Endothelial cell of umbilical vein (primary cell): ENCODE data around the gene SAXO1. TPM values are rescaled to one million over a fixed set of nuclear protein-coding genes. Genes with fewer than 3 reads are reported as not detected.
A peak's percentile ranks its signal among the peaks of the same experiment; 100 is the strongest.

Experiments used
- BruUV-seq: library from RNA; stranded (reverse); fragments of 400-500 nt; replicated peaks from 2 replicates; lab custom pipeline; 2021; lab: Mats Ljungman, UMichigan
- CTCF ChIA-PET: fragments of 300-600, 350-600 bp; sonication (Branson Sonifier 250); formaldehyde crosslinking; loops from one replicate; lab custom pipeline; 2021; ENCODE audit warnings: antibody characterized with exemption, inconsistent platforms; lab: Charles Lee
- POLR2A ChIA-PET: fragments of 300-600, 350-600 bp; sonication (Branson Sonifier 250); formaldehyde crosslinking; loops from one replicate; lab custom pipeline; 2021; ENCODE audit warnings: antibody characterized with exemption, inconsistent platforms; lab: Charles Lee
- DNase-seq: peaks from one replicate; pipeline ENCODE4 v3.0.0-alpha.2; 2011; ENCODE audit warnings: low read depth, low spot score
- FAIRE-seq: peaks from 2 replicates; lab custom pipeline; 2011; peaks lifted over from hg19 to GRCh38; lab: Jason Lieb, UNC
- H2AFZ ChIP-seq: 2 replicates; pipeline ENCODE4 v1.6.0; 2012; ENCODE audit warnings: low read depth, low read length, control low read depth, inconsistent platforms
- H3K27ac ChIP-seq: 2 replicates; pipeline ENCODE4 v1.5.1; 2011; ENCODE audit warnings: low read depth, mild to moderate bottlenecking, control low read depth, low read length, moderate library complexity; ENCODE audit not compliant: insufficient read depth
- H3K27me3 ChIP-seq, 2 experiments: 2 replicates each; pipeline versions ENCODE4 v1.6.0 to v1.6.1; 2011; ENCODE audit warnings: low read length in 2 of 2, mixed read lengths in 1 of 2; ENCODE audit not compliant: control insufficient read depth in 2 of 2, insufficient read depth in 2 of 2
- H3K36me3 ChIP-seq, 2 experiments: 2 replicates in 1 of 2; 3 replicates in 1 of 2; pipeline ENCODE4 v1.5.1; 2011; ENCODE audit warnings: low read length in 2 of 2, mild to moderate bottlenecking in 1 of 2, moderate library complexity in 1 of 2; ENCODE audit not compliant: control insufficient read depth in 2 of 2, insufficient read depth in 2 of 2; ENCODE audit errors: extremely low read depth in 1 of 2
- H3K4me1 ChIP-seq: 3 replicates; pipeline ENCODE4 v1.5.1; 2011; ENCODE audit warnings: mild to moderate bottlenecking, low read length; ENCODE audit not compliant: control insufficient read depth, insufficient read depth; ENCODE audit errors: extremely low read depth
- H3K4me2 ChIP-seq: 2 replicates; pipeline ENCODE4 v1.6.1; 2011; ENCODE audit warnings: low read length, control low read depth, mixed read lengths; ENCODE audit not compliant: insufficient read depth
- H3K4me3 ChIP-seq, 3 experiments: fragments of 200-600 bp in 1 of 3; sonication (generic), shearing (Covaris generic) in 1 of 3; replicated peaks in 1 of 3; 2 replicates each; pipeline ENCODE4 v1.5.1; 2011 to 2016; ENCODE audit warnings: control low read depth in 3 of 3, low read length in 3 of 3, mild to moderate bottlenecking in 2 of 3, inconsistent platforms in 1 of 3, low read depth in 1 of 3, moderate library complexity in 1 of 3; ENCODE audit not compliant: insufficient read depth in 1 of 3
- H3K79me2 ChIP-seq: 2 replicates; pipeline ENCODE4 v1.6.0; 2012; ENCODE audit warnings: low read length, inconsistent platforms; ENCODE audit not compliant: control insufficient read depth, insufficient read depth
- H3K9ac ChIP-seq: replicated peaks from 2 replicates; pipeline ENCODE3; 2011; ENCODE audit warnings: low read length, control low read depth; ENCODE audit not compliant: insufficient read depth; ENCODE audit errors: extremely low read depth
- H3K9me1 ChIP-seq: replicated peaks from 3 replicates; pipeline ENCODE4 v1.6.0; 2011; ENCODE audit warnings: mild to moderate bottlenecking, low read length; ENCODE audit not compliant: control insufficient read depth, insufficient read depth; ENCODE audit errors: extremely low read depth
- H3K9me3 ChIP-seq: replicated peaks from 2 replicates; pipeline ENCODE4 v1.5.1; 2012; ENCODE audit warnings: low read length, inconsistent platforms; ENCODE audit not compliant: control insufficient read depth, insufficient read depth
- H4K20me1 ChIP-seq: replicated peaks from 2 replicates; pipeline ENCODE3; 2011; ENCODE audit warnings: mild to moderate bottlenecking, low read length; ENCODE audit not compliant: control insufficient read depth, insufficient read depth; ENCODE audit errors: extremely low read depth
- EZH2 ChIP-seq: IDR thresholded peaks from 2 replicates; pipeline ENCODE4 v1.6.1; 2012; ENCODE audit warnings: borderline replicate concordance, low read depth, mild to moderate bottlenecking, moderate library complexity, low read length, inconsistent platforms; ENCODE audit not compliant: severe bottlenecking
- FOS ChIP-seq: IDR thresholded peaks from 2 replicates; pipeline ENCODE4 v1.6.1; 2011; ENCODE audit warnings: mild to moderate bottlenecking, low read length, moderate library complexity, borderline replicate concordance; ENCODE audit not compliant: insufficient read depth
- GATA2 ChIP-seq: IDR thresholded peaks from 2 replicates; pipeline ENCODE4 v1.7.0; 2011; ENCODE audit warnings: low read depth, mild to moderate bottlenecking, moderate library complexity, mixed read lengths, low read length; ENCODE audit not compliant: insufficient read length, insufficient read depth
- JUN ChIP-seq: IDR thresholded peaks from 2 replicates; pipeline ENCODE4 v1.6.1; 2011; ENCODE audit warnings: borderline replicate concordance, low read depth; ENCODE audit not compliant: insufficient read length, insufficient read depth
- MAX ChIP-seq: IDR thresholded peaks from 2 replicates; pipeline ENCODE4 v1.6.1; 2011; ENCODE audit not compliant: insufficient read depth, insufficient read length
- MYC ChIP-seq: IDR thresholded peaks from one replicate; pipeline ENCODE4 v1.6.1; 2011; ENCODE audit warnings: mild to moderate bottlenecking, low read depth, low read length
- POLR2A ChIP-seq: IDR thresholded peaks from 2 replicates; pipeline ENCODE4 v1.6.1; 2012; ENCODE audit warnings: low read depth, mild to moderate bottlenecking, control low read depth, low read length
- POLR2AphosphoS5 ChIP-seq: IDR thresholded peaks from 2 replicates; pipeline ENCODE4 v1.6.1; 2012; ENCODE audit warnings: low read depth, mild to moderate bottlenecking, control low read depth, low read length, moderate library complexity; ENCODE audit not compliant: insufficient read depth
- dilution Hi-C: fragments of 300-500 bp; cut with MboI; formaldehyde crosslinking; loops from one replicate; pipeline ENCODE4 v1.15.0; 2019; ENCODE audit warnings: low sequenced_read_pairs; ENCODE audit not compliant: extremely low pct_ligation_motif_present
- intact Hi-C: fragments of 100-400 bp; cut with micrococcal nuclease; formaldehyde crosslinking; loops from one replicate; pipeline ENCODE4 v1.10.0; 2022
- polyA plus RNA-seq, 4 experiments: library from polyadenylated mRNA; depleted of rRNA in 3 of 4; stranded (reverse) in 3 of 4; unstranded in 1 of 4; fragments of >200 nt; gene quantifications; 2 replicates each; pipeline versions ENCODE4 v1.2.1 to v1.2.3, GENCODE V29; 2011 to 2012; ENCODE audit warnings: missing spikeins in 1 of 4
- total RNA-seq: library from RNA; stranded (reverse); gene quantifications from 2 replicates; pipeline ENCODE4 v1.2.3, GENCODE V29; 2021
- TF ChIP-seq, protein P1 (sequence below), 2 donors: IDR thresholded peaks; 1 replicate in 1 of 2; 2 replicates in 1 of 2; pipeline ENCODE4 v1.5.1; 2011; ENCODE audit warnings: low read length in 2 of 2, mild to moderate bottlenecking in 2 of 2, moderate library complexity in 2 of 2, control low read depth in 1 of 2, inconsistent platforms in 1 of 2, low read depth in 1 of 2; ENCODE audit not compliant: insufficient read depth in 1 of 2; ENCODE audit errors: extremely low read depth in 1 of 2

The SAXO1 gene
- total and polyA plus RNA-seq, 2 donors (not counting 3 experiments of a cell fraction or from before 2014, with no cell fraction given) = not detected

- H3K4me3 ChIP-seq = no peak overlapping the region
- no peaks in the 10 kb centered on the region for H3K4me1 ChIP-seq
- no TSS peak for BruUV-seq
- DNase-seq (no peak), FAIRE-seq (peak; percentile 37)
- no peaks in the 10 kb centered on the region for H3K9me1 ChIP-seq
- H3K9ac ChIP-seq = no peak overlapping the region
- peaks cover 0 to 2% of the 10 kb centered on the region in 2 experiments for H3K36me3 ChIP-seq
- POLR2A ChIA-PET = no interaction called here
- dilution Hi-C loops = no loop called here
- H3K9me3 ChIP-seq = no peaks in the 10 kb centered on the region
- no peak overlapping the region for H3K27ac ChIP-seq
- no peak overlapping the region for H3K4me2 ChIP-seq
- TF ChIP-seq JUN = no peak
- peak; percentile 47 for TF ChIP-seq FOS
- no peaks in the 10 kb centered on the region for H4K20me1 ChIP-seq
- H2AFZ ChIP-seq = no peak overlapping the region
- intact Hi-C loops = no loop called here
- no peaks in the 10 kb centered on the region for H3K79me2 ChIP-seq
- CTCF ChIA-PET = no interaction called here
- no peaks in the 10 kb centered on the region for H3K27me3 ChIP-seq
These were observed 126.2 kb downstream of the SAXO1 start for GRCh38 chr9:18906656-18907395.

- CTCF ChIA-PET = no interaction called here
- FAIRE-seq = no peak
- BruUV-seq = no TSS peak
These were observed 127.0 kb downstream of the SAXO1 start for GRCh38 chr9:18905883-18906629.

More at GRCh38 chr9:18905883-18906629, 127.0 kb downstream of the SAXO1 start:
- H2AFZ ChIP-seq = no peak overlapping the region
- no peak for DNase-seq
- H3K4me2 ChIP-seq = no peak overlapping the region
- TF ChIP-seq FOS = no peak
- TF ChIP-seq MAX = no peak
- TF ChIP-seq POLR2A = no peak
- TF ChIP-seq EZH2 = no peak
- TF ChIP-seq POLR2AphosphoS5 = no peak
- TF ChIP-seq, protein P1, sequence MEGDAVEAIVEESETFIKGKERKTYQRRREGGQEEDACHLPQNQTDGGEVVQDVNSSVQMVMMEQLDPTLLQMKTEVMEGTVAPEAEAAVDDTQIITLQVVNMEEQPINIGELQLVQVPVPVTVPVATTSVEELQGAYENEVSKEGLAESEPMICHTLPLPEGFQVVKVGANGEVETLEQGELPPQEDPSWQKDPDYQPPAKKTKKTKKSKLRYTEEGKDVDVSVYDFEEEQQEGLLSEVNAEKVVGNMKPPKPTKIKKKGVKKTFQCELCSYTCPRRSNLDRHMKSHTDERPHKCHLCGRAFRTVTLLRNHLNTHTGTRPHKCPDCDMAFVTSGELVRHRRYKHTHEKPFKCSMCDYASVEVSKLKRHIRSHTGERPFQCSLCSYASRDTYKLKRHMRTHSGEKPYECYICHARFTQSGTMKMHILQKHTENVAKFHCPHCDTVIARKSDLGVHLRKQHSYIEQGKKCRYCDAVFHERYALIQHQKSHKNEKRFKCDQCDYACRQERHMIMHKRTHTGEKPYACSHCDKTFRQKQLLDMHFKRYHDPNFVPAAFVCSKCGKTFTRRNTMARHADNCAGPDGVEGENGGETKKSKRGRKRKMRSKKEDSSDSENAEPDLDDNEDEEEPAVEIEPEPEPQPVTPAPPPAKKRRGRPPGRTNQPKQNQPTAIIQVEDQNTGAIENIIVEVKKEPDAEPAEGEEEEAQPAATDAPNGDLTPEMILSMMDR (IDR thresholded peaks at IDR 0.05; ENCODE audit: extremely low read depth in 1 of 2, insufficient read depth in 1 of 2, low read depth in 1 of 2, low read length in 2 of 2) = no peak
- no peak for TF ChIP-seq JUN
- TF ChIP-seq GATA2 = no peak
- no peak for TF ChIP-seq MYC
- intact Hi-C loops (no loop called here), dilution Hi-C loops (no loop called here)
- no peaks in the 10 kb centered on the region for H4K20me1 ChIP-seq
- no peaks in the 10 kb centered on the region for H3K27me3 ChIP-seq
- no peaks in the 10 kb centered on the region for H3K79me2 ChIP-seq
- H3K4me3 ChIP-seq = no peak overlapping the region
- H3K4me1 ChIP-seq = no peaks in the 10 kb centered on the region
- H3K27ac ChIP-seq = no peak overlapping the region
- no peaks in the 10 kb centered on the region for H3K9me3 ChIP-seq
- POLR2A ChIA-PET = no interaction called here
- no peaks in the 10 kb centered on the region for H3K9me1 ChIP-seq
- H3K9ac ChIP-seq = no peak overlapping the region
- peaks cover 0 to 2% of the 10 kb centered on the region in 2 experiments for H3K36me3 ChIP-seq
